KBM-7 (cell line): ENCODE measurements around the gene SNX2.

Experiments
- DNase-seq: peaks from one replicate; pipeline ENCODE4 v3.0.0-alpha.2; 2015
- in situ Hi-C: fragments of 300-500 bp; cut with MboI; formaldehyde crosslinking; loops from 2 replicates; pipeline ENCODE4 v1.14.3; 2020; ENCODE audit warnings: low sequenced_read_pairs, low pct_unique_long_range_greater_than_20kb, mixed read lengths

Gene SNX2

GRCh38 chr5:122871661-122872060 is 96.8 kb downstream of the SNX2 start:
- in situ Hi-C loops: no loop called here

GRCh38 chr5:122874179-122874875 is 99.4 kb downstream of the SNX2 start:
- in situ Hi-C loops: no loop called here
- DNase-seq: no peak

More at GRCh38 chr5:122871661-122872060, 96.8 kb downstream of the SNX2 start:
- no peak for DNase-seq

GRCh38 chr5:122877518-122877917 is 102.6 kb downstream of the SNX2 start:
- in situ Hi-C loops: no loop called here
- DNase-seq: no peak

GRCh38 chr5:122879076-122879475 is 104.2 kb downstream of the SNX2 start:
- DNase-seq: no peak
- in situ Hi-C loops: no loop called here
